ENCODE data around the gene TNFRSF1A.
A peak's percentile ranks its signal among the peaks of the same experiment; 100 is the strongest.
"Not testable (repeated sequence)": the region's sequence is repeated elsewhere in the genome, so short reads cannot be mapped to it uniquely, and the experiment has no call there.

TNFRSF1A gene

DNA sequence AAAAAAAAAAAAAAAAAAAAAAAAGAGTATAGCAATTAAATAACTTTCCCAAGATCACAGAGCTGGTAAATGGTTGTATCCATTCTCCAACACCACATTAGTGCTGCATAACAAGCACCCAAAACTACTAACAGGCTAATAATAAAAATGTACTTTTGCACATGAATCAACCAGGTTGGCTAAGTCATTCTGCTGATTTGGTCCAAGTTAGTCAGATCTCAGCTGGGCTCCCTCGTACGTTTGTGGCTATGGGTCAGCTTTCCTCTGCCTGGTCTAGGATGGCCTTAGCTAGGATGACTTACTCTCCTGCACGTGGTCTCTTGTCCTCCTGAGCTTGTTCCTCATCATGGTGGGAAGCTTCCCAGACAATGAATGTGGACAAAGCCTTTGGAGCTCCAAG lies 39.3 kb downstream of the TNFRSF1A start:
- DNase-seq (ENCODE audit: low spot score) = no peak

DNA sequence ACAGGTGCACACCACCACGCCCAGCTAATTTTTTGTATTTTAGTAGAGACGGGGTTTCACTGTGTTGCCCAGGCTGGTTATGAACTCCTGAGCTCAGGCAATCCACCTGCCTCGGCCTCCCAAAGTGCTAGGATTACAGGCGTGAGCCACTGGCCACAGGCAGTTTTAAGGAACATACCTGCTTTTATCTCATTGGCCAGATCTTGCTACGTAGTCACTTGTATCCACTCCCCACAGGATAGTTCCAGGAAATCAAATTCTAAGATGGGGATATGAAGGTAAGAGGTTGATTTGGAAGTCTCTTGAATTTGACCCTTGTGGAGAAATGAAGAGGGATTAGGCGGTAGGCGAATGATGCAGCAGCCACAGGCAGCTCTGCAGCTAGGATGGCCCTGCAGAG lies 40.2 kb downstream of the TNFRSF1A start:
- DNase-seq (ENCODE audit: low spot score) = no peak

DNA sequence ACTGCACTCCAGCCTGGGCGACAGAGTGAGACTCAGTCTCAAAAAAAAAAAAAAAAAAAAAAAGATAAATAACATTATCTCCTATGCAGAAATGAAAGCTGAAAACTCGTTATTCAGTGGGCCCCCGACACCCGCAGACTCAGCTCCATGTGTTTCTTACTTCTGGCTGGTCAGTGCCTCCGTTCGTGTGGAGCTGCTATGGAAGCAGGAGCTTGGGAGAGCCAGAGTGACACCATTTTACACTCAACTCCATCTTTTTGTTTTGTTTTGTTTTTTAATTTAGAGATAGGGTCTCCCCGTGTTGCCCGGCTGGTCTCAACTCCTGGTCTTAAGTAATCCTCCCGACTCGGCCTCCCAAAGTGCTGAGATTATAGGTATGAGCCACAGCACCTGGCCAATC lies 44.7 kb downstream of the TNFRSF1A start:
- no peak for DNase-seq (ENCODE audit: low spot score)

DNA sequence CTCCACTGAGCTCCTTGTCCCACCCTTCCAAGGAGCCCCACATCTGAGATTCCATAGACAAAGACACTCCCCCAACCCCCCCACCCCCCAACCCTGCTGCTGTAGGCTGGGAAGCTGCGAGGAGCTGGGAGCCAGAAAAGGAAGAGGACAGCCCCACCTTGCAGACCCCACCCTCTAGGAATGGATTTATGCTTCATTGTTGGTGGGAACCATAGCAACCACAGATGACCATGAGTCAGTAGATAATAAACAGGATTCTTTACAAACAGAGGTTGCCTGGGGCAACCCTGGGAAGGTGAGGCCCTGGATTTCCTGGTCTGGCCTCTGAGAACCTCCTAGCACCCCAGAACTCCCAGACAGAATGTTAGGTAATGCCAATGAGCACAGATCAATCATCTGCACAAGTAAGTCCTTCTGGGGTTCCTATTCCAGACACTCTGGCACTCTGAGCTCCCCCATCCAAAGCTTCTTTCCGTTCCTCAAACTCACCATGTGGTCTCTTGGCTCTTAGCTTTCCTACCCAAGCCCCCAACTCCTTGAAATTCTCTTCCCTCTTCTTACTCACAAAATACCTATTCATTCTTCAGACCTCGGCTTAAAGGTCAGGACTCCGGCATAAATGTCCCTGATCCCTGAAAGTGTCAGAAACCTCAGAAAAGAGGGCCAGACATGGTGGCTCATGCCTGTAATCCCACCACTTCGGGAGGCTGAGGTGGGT lies 46.6 kb downstream of the TNFRSF1A start:
- DNase-seq (ENCODE audit: low spot score) = peak; percentile 5

DNA sequence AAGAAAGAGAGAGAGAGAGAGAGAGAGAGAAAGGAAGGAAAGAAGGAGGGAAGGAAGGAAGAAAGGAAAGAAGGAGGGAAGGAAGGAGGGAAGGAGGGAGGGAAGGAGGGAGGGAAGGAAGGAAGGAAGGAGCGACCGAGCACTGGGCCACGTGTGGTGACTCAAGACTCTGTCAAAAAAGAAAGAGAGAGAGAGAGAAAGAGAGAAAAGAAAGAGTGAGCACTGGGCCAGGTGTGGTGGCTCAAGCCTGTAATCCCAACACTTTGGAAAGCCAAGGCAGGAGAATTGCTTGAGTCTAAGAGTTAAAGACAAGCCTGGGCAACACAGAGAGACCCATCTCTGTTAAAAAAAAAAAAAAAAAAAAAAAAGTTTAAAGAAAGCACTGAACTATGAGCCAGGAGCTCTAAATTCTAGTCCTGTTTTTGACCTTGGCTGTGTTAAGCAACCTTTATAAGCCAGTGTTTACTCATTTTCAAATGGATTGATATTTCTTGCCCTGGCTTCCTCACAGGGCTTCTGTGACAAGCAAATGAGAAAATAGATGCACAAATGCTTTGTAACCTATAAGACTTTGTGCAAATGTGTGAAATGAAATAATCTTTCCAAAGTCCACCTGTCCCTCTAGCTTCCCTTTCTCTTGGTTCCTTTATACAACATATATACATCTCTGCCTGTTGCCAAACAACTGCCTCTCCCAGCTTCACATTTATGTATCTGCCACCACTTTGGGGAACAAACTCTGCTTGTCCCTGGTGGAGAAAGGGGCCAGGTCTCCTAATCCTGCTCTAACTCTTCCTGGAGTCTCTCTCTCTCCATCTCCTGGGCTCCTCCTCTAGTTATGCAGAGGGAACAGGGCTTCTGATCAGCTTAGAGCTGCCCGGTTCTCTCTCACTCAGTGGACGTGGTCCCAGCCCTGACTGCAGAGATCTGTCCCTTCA lies 47.5 kb downstream of the TNFRSF1A start:
- no peak for DNase-seq (ENCODE audit: low spot score)

DNA sequence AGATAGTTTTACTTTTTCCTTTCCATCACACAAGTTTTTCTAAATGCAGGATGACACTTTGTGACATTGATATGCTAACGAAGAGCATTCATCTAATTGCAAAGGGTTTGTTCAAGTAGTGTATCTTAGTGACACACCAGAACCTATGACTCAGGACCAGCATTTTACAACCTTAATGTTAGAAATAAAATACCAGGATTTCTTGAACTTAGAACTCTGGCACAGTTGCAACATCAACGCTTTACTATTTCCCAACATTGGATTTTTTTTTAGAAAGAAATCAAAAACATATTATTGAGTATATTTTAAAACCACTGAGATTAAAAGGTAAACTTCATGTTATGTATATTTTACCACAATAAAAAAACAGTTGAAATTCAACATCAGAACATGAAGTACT lies 49.3 kb downstream of the TNFRSF1A start:
- no peak for DNase-seq (ENCODE audit: low spot score)

DNA sequence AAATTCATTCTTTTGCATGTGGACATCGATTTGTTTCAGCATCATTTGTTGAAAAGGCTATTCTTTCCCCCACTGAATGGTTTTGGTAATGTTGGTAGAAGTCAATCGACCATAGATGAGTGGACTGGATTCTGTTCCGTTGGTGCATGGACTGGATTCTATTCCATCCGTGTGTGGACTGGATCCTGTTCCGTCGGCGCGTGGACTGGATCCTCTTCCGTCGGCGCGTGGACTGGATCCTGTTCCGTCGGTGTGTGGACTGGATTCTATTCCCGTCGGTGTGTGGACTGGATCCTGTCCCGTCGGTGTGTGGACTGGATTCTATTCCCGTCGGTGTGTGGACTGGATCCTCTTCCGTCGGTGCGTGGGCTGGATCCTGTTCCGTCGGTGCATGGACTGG lies 52.0 kb downstream of the TNFRSF1A start:
- not testable (repeated sequence) for DNase-seq (ENCODE audit: low spot score)

DNA sequence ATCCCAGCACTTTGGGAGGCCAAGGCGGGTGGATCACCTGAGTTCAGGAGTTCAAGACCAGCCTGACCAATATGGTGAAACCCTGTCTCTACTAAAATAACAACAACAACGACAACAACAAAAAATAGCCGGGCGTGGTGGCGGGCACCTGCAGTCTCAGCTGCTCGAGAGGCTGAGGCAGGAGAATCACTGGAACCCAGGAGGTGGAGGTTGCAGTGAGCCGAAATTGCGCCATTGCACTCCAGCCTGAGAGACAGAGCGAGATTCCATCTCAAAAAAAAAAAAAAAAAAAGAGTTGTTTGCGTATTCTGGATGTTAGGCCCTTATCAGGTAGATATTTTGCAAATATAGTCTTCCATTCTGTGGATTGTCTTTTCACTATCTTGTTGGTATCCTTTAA lies 52.8 kb downstream of the TNFRSF1A start:
- DNase-seq (ENCODE audit: low spot score) = not testable (repeated sequence)

DNA sequence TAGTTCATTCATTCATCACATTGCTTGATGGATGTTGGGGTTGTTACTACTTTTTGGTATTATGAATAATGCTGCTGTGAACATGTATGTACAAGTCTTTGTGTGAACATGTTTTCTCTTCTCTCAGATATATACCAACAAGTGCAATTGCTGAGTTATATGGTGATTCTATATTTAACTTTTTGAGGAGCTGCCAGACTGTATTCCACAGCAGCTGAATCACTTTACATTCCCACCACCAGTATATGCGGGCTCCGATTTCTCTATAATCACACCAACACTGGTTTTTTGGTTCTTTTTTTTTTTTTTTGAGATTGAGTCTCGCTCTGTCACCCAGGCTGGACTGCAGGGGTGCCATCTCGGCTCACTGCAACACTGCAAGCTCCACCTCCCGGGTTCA lies 53.6 kb downstream of the TNFRSF1A start:
- no peak for DNase-seq (ENCODE audit: low spot score)

DNA sequence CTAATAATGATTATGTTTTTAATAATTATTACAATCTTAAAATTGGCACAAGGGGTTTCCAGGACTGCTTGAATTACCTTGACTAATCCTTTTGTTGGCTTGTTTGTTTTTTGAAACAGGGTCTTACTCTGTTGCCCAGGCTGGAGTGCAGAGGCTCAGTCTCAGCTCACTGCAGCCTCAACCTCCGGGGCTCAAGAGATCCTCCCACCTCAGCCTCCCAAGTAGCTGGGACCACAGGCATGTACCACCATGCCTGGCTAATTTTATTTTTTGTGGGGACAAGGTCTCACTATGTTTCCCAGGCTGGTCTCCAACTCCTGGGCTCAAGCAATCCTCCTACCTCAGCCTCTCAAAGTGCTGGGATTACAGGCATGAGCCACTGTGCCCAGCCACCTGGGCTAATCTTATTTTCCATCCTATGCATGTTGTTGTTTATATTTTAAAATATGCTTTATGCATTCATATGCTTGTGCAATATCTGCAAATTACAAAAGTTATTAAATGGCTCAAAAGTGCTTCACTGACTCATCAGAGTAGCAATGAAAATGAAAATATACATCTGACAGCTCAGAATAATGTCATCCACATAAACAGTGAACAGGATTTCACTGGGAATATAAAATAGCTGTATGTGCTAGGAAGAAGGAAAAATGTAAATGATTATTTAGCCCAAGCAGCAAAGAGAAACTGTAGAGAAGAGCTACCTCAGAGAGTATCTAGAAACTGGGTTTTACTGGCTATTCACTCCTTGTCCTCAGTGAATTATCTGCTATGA lies 56.2 kb downstream of the TNFRSF1A start:
- no peak for DNase-seq (ENCODE audit: low spot score)

DNA sequence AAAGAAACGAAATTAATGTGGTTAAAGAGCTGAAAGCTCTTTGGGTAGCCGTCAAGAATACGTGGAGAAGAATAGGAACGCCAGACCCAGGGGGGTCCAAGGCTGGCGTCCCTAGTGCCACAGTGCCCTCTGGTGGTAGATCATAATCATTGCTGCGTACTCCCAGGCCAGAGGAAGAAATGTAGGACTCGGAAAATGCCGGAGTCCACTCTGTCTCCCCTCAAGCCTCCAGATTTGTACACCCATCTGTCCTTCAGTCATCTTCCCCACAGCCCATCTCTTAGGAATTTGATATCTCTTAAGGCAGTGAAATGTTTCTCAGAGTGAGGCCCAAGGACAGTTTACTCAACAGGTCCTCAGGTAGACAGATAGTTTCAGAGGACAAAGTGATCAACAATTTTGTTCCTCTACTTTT lies 56.8 kb downstream of the TNFRSF1A start:
- DNase-seq (ENCODE audit: low spot score) = peak; percentile 66

DNA sequence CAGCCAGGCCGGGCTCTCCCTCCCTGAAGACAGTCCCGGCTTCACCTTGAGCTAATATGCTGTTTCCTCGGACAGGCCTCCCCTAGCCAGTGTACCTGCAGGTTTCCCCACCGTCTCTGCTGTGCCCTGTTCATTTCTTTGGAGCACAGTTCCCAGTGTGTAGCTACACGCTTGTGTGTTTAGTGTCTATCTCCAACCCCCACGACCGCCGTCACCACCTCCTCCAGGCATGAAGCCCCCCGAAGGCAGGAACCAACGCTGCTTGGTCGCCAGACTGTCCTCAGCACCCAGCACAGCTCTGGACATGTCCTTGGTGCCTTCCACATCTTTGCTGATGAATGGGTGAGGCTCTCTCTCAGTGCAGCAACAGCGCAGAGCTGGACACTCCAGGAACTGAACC lies 57.6 kb downstream of the TNFRSF1A start:
- no peak for DNase-seq (ENCODE audit: low spot score)

DNA sequence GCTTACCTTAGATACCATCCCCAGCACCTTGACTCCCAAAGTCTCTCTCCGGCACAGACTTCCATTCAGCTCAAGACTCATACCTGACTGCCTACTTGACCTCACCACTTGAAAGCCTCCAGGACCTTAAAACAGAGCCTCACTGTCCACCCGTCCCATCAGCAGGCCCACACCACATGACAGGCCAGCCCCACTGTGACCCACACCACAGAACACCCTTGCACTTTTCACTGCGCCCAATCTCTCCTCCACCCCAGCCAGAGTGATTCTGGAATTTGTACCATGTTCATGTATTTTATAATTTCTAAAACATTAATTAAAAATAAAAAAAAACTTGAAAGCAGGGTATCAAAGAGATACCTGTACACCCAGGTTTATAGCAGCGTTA lies 59.4 kb downstream of the TNFRSF1A start:
- no peak for DNase-seq (ENCODE audit: low spot score)

DNA sequence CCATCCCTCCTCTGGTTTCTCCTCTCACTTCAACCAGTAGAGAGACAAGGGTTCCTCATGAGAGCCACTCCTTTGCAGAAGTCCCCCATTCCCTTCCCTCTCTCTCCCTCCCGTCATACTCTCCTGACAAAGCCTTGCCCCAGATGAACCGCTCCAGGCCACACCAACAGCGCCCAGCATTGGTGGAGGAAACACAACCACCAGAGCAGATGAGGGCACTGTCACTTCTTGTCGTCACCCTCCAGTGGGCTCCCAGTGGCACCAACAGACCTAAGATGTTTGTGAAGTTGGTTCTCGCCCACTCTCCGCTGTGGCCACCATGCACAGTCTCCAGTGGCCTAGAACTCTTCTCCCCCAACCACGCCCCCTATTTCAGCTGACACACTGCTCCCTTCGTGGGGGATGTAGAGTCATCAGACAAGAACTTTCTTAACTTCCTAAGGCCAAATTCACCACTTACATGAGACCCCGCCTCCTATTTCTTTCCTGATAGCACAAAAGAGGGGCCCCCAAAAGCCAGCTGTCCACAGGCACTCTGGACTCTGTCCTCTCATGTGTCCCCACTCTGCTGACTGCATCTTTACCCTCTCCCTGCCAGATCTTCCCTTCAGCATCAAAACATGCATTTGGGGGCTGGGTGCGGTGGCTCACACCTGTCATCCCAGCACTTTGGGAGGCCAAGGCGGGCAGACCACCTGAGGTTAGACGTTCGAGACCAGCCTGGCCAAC lies 60.6 kb downstream of the TNFRSF1A start:
- DNase-seq (ENCODE audit: low spot score) = no peak

DNA sequence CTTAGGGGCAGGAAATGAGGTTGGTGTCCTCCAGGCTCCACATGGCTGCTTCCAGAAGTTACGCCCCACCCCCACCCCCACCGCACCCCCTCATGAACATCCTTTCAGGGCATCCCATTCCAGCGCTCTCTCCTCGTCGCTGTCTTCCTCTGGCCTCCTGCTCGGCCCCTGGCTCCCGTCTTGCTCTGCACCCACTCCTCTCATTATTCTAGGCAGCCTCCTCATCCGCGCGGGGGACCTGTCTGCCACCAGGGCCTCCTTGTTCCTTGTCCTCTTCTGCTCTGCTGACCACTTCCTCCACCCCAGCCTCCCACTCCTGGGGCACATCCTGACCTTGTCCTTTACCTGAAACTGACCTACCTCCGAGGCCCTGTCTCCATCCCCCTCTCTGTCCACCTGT lies 61.2 kb downstream of the TNFRSF1A start:
- DNase-seq (ENCODE audit: low spot score) = no peak

DNA sequence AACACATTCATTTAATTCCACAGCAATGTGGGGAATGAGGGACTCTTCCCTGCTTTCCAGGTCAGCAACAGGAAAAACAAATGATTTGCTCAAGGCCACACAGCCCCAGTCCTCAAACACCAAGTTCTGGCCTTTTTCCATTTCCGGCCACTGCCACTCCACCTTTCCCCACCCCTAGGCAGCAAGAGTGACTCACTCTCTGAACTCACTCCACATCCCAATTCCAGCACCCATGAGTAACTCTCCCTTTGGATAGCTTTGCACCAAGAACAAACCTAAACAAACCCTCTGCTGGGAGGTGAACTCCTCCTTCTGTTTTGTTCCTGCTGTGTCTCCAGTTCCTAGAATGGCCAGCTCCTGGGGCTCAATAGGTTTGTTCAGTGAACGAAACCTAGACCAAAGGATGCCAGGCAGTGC lies 61.8 kb downstream of the TNFRSF1A start:
- DNase-seq (ENCODE audit: low spot score) = no peak

DNA sequence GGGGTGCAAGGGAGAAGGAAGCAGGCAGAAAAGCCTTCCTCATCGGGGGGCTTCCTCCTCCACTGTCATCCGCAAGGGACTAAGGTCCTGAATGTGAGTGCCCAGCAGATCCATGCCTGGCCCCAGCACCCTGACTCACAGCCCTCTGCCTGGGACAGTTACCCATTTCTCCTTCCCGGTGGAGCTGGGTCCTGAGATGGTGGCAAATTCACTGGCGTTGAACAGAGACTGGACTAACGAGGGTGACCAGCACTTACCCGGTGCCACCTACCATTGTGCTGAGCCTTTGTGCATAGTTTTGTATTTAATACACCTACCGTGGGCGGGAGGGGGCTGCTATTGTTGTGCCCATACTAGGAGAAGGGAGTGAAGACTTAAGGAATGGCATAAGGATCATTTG lies 62.2 kb downstream of the TNFRSF1A start:
- no peak for DNase-seq (ENCODE audit: low spot score)

DNA sequence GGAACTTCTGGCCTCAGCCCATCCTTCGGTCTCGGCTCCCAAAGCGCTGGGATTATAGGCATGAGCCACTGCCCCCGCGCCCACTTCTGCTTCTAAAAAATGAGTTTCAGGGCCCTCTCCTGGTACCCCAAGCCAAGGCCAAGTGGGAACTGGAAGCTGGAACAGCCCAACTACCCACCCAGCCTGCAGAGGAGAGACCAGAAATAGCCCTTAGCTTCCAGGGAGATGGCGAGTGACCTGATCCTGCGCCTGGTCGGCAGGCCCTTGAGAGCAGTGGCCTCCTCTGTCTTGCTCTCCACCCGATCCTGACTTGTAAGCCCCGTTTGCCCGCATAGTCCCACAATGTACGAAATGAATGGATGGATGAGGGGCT lies 62.6 kb downstream of the TNFRSF1A start:
- DNase-seq (ENCODE audit: low spot score) = no peak

Data from CD4-positive, alpha-beta T cell treated with Interleukin-15 for 4 hours (primary cell).